Cerebellar nuclear complex (tissue), 1 donor: Measurements from ENCODE around the gene SP2.

Experiments
- DNase-seq, 2 experiments: peaks; one replicate each; lab custom pipeline; 2025; lab: John Stamatoyannopoulos, UW

Gene SP2

GRCh38 chr17:47870056-47870455 lies 26.0 kb upstream of the SP2 start:
- no peak for DNase-seq

- no peak for DNase-seq
Observed at GRCh38 chr17:47871048-47871447, 25.0 kb upstream of the SP2 start.

GRCh38 chr17:47872019-47872650 lies 23.9 kb upstream of the SP2 start:
- DNase-seq = no peak

- DNase-seq = no peak
Observed at GRCh38 chr17:47872651-47873161, 23.3 kb upstream of the SP2 start.

GRCh38 chr17:47873200-47874090 lies 22.6 kb upstream of the SP2 start:
- no peak for DNase-seq

- DNase-seq = no peak
Observed at GRCh38 chr17:47875011-47875985, 20.7 kb upstream of the SP2 start.

GRCh38 chr17:47877368-47878034 lies 18.5 kb upstream of the SP2 start:
- DNase-seq = no peak

- no peak for DNase-seq
Observed at GRCh38 chr17:47878203-47879027, 17.6 kb upstream of the SP2 start.

- DNase-seq = no peak
Observed at GRCh38 chr17:47879028-47879585, 16.9 kb upstream of the SP2 start.

GRCh38 chr17:47879776-47880454 lies 16.1 kb upstream of the SP2 start:
- DNase-seq = no peak

- no peak for DNase-seq
Observed at GRCh38 chr17:47882247-47882646, 13.8 kb upstream of the SP2 start.

GRCh38 chr17:47882695-47883588 lies 13.1 kb upstream of the SP2 start:
- no peak for DNase-seq

- DNase-seq = no peak
Observed at GRCh38 chr17:47883589-47884426, 12.2 kb upstream of the SP2 start.

- DNase-seq = no peak
Observed at GRCh38 chr17:47884427-47884740, 11.7 kb upstream of the SP2 start.

GRCh38 chr17:47884905-47885730 lies 10.9 kb upstream of the SP2 start:
- no peak for DNase-seq

- DNase-seq = no peak
Observed at GRCh38 chr17:47888293-47888692, 7.7 kb upstream of the SP2 start.
